GM15510 (cell line): ENCODE results near the gene SPDL1.
A peak's percentile ranks its signal among the peaks of the same experiment; 100 is the strongest.

Source experiments
- POLR2A ChIP-seq: IDR thresholded peaks from 3 replicates; pipeline ENCODE4 v1.6.1; 2011; ENCODE audit warnings: borderline replicate concordance; ENCODE audit not compliant: insufficient read length; ENCODE audit errors: extremely low read depth

The SPDL1 gene

DNA sequence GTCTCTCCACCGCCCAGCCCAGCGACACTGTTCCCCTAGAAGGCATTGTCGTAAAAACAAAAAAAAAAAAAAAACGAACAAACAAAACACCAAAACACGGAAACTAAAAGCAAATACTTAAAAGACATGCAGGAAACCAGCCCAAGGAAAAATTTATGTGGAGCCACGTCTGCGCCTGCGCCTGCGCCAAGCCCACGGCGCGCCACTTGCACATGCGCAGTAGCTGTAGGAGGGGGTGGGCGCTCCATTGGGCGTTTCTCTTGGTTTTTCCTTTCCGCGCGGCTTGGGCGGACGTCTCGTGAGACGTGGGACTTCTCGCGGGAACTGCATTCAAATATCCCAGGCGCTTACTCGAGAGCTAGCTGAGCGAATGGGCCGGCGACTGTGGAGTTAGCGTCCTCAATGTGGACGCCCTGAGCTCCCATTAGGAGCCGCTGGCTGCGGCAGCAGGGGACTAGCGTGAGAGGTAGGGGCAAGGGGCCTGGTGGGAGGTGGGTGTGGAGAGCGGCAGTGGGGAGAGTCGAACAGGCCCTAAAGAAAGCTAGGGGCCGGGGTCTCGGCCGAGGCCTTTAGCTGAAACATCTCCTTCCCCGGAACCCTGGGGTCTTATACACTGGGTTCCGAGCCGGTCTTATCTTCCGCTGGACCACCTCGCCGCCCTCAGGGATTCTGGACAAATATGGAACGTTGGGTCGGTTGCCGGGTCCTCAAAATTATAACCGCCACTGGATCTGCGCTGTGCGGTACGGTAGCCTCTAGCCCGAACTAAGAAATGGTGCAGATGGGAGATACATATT lies at the start of gene SPDL1:
SPDL1 (plus strand) TSS at position 350 of the 797 bp plus-strand sequence. CDS start 4,644 bp downstream, outside the sequence.
- TF ChIP-seq POLR2A = peak; percentile 92

DNA sequence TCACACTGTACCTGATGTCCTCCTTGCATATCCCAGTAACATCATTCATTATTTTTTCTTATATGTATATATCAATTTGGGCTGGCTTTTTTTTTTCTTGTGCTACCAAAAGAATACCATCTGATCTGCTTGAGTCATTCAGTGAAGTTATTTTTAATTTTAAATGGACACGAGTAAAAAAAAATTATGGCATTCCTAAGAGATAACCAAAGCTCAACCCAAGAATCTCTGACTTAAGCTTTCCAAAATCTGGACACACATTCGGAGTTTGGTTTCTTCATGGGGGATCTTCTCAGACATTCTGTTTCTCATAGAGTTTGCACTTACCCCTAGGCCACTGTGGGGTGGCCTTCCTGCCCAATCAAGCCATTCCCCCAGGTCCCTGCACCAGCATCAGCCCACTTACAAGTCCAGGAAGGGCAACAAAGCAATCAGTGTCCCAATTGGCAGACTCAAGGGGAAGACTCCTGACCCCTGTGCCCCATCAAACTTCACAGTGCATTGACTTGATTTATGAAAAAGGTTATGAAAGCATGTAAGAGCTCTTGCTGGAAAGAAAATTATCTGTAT lies 49.2 kb upstream of the SPDL1 start:
- TF ChIP-seq POLR2A = no peak

- no peak for TF ChIP-seq POLR2A
These were observed 48.6 kb upstream of the SPDL1 start for GRCh38 chr5:169534939-169535338.

GRCh38 chr5:169538944-169539343 lies 44.6 kb upstream of the SPDL1 start:
- no peak for TF ChIP-seq POLR2A

DNA sequence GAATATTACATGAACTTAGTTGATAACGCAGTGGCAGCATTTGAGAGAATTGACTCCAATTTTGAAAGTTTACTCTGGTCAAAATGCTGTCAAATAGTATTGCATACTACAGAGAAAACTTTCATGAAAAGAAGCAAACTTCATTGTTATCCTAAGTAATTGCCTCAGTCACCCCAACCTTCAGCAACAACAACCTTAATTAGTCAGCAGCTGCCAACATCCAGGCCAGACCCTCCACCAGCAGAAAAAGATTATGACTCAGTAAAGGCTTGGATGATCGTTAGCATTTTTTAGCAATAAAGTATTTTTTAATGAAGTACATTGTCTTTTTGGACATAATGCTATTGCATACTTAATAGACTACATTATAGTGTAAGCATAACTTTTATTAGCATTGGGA lies 40.8 kb upstream of the SPDL1 start:
- TF ChIP-seq POLR2A = no peak

GRCh38 chr5:169544264-169544950 lies 39.2 kb upstream of the SPDL1 start:
- TF ChIP-seq POLR2A = no peak

GRCh38 chr5:169545762-169546161 lies 37.8 kb upstream of the SPDL1 start:
- no peak for TF ChIP-seq POLR2A

DNA sequence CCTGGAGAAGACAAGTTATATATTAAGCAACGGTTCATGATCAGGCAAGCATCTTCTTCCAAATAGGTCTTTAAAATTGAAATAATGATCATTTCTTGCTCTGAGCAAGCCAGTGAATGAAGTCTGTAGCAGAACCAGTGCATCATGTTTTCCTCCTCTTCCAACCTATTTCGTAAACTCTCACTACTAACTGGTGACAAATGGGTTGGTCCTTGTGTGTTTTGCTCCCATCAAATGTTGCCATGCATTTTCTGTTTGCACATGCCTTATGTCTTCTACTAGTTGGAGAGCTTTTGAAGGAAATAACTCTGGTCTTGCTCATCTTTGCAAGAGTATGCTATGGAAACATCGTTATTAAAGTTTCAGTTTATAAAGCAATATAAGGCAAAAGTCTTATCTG lies 37.2 kb upstream of the SPDL1 start:
- TF ChIP-seq POLR2A = no peak

- TF ChIP-seq POLR2A = no peak
These were observed 36.1 kb upstream of the SPDL1 start for GRCh38 chr5:169547508-169547907.

GRCh38 chr5:169548315-169548714 lies 35.3 kb upstream of the SPDL1 start:
- TF ChIP-seq POLR2A = no peak

DNA sequence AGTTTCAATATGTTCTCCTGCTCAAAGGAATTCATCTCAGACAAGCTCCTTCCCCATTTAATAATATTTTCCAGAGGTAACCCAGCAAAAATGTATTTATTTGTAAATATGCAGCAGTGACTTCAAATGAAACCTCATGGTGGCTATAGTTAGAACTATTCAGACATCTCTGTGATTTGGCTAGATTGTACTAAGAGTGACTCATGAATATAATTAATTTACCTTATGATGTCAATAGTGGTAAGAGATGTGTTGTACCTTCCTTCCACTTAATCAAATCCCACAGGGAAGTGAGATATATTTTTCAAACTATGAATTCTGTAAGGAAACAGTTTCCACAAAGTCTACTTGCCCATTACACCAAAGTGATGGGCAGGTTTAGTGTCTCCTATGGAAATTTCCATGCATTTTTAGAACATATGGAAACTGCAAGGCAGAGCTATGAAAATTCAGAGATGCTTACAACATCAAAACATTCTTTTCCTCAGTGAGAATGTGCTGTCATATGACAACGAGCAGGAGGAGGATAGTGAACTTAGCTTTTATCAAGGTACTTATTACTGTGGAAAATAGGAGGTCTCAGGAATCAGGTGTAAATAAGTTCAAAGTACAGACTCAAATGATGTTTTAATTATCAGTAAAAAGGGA lies 34.0 kb upstream of the SPDL1 start:
- no peak for TF ChIP-seq POLR2A

DNA sequence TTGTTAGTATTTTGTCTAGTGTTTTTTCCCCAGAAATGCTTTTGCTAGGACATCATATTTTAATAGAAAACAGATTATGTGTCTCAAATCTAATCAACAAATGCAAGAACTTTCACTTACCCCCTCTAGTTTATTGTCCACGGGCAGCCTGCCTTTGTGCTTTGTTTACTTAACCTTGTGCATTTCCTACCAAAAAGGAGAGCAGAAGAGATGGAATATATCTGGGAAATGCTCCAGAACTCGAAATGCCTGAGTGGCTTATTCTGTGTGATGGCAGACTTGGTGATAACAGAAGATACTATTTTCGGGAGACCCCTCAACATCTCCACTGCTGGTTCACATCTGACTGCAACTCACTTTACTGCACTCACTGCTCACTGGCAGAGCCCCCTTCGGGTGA lies 33.3 kb upstream of the SPDL1 start:
- TF ChIP-seq POLR2A = no peak

- no peak for TF ChIP-seq POLR2A
These were observed 32.4 kb upstream of the SPDL1 start for GRCh38 chr5:169551146-169551545.

- TF ChIP-seq POLR2A = no peak
These were observed 31.9 kb upstream of the SPDL1 start for GRCh38 chr5:169551696-169552095.

- TF ChIP-seq POLR2A = no peak
These were observed 29.3 kb upstream of the SPDL1 start for GRCh38 chr5:169554251-169554650.
